SK-N-SH treated with all-trans-retinoic acid at 6 μM for 48 hours (cell line): ENCODE results near the gene SLFNL1.

Experiments
- ATAC-seq: fragments of 200-7000 bp; cut with Tn5 transposase; 3 replicates; pipeline ENCODE4 v1.9.1; 2020; ENCODE audit warnings: mild to moderate bottlenecking, moderate library complexity
- ARNTL ChIP-seq: fragments of 450-650 bp; formaldehyde crosslinking; IDR thresholded peaks from 2 replicates; pipeline ENCODE4 v1.5.0; 2020; ENCODE audit warnings: low read depth, mild to moderate bottlenecking, moderate library complexity, borderline replicate concordance
- BACH2 ChIP-seq: fragments of 250-450 bp; sonication (Bioruptor Pico); IDR thresholded peaks from 2 replicates; pipeline ENCODE4 v1.9.0; 2021; ENCODE audit warnings: mild to moderate bottlenecking, borderline replicate concordance
- CSDC2 ChIP-seq: fragments of 250-450 bp; sonication (Bioruptor Pico); IDR thresholded peaks from 2 replicates; pipeline ENCODE4 v1.5.0; 2020; ENCODE audit warnings: mild to moderate bottlenecking, moderate library complexity
- GLIS3 ChIP-seq: fragments of 250-450 bp; sonication (Bioruptor Pico); IDR thresholded peaks from 2 replicates; pipeline ENCODE4 v1.5.0; 2020; ENCODE audit warnings: mild to moderate bottlenecking, moderate library complexity
- ISL1 ChIP-seq: fragments of 250-450 bp; sonication (Bioruptor Pico); IDR thresholded peaks from 2 replicates; pipeline ENCODE4 v2.1.2; 2022; ENCODE audit warnings: mild to moderate bottlenecking, moderate library complexity
- OSR1 ChIP-seq: fragments of 250-450 bp; sonication (Bioruptor Pico); IDR thresholded peaks from 2 replicates; pipeline ENCODE4 v1.8.0; 2022; ENCODE audit warnings: moderate library complexity, mild to moderate bottlenecking, inconsistent platforms
- RARB ChIP-seq: fragments of 250-450 bp; sonication (Bioruptor Pico); IDR thresholded peaks from 2 replicates; pipeline ENCODE4 v1.8.0; 2021; ENCODE audit warnings: mild to moderate bottlenecking, moderate library complexity
- SNAI2 ChIP-seq: fragments of 250-450 bp; sonication (Bioruptor Pico); IDR thresholded peaks from 2 replicates; pipeline ENCODE4 v1.5.0; 2020; ENCODE audit warnings: mild to moderate bottlenecking, moderate library complexity
- TCF4 ChIP-seq: fragments of 250-450 bp; sonication (Bioruptor Pico); IDR thresholded peaks from 2 replicates; pipeline ENCODE4 v1.8.0; 2021; ENCODE audit warnings: mild to moderate bottlenecking, moderate library complexity, borderline replicate concordance
- TOX ChIP-seq: fragments of 250-450 bp; sonication (Bioruptor Pico); IDR thresholded peaks from 2 replicates; pipeline ENCODE4 v1.8.0; 2021; ENCODE audit warnings: mild to moderate bottlenecking, moderate library complexity, borderline replicate concordance
- ZC3H10 ChIP-seq: fragments of 250-450 bp; sonication (Bioruptor Pico); IDR thresholded peaks from 2 replicates; pipeline ENCODE4 v1.5.1; 2021; ENCODE audit warnings: mild to moderate bottlenecking, moderate library complexity
- ZFP3 ChIP-seq: fragments of 250-450 bp; sonication (Bioruptor Pico); IDR thresholded peaks from 2 replicates; pipeline ENCODE4 v1.5.0; 2020; ENCODE audit warnings: mild to moderate bottlenecking, moderate library complexity
- ZFP30 ChIP-seq: fragments of 450-650 bp; formaldehyde crosslinking; IDR thresholded peaks from 2 replicates; pipeline ENCODE4 v1.5.0; 2022; ENCODE audit warnings: mild to moderate bottlenecking, moderate library complexity
- ZNF565 ChIP-seq: fragments of 450-650 bp; formaldehyde crosslinking; conservative IDR thresholded peaks from 2 replicates; pipeline ENCODE4 v1.5.0; 2020; ENCODE audit warnings: low read depth, mild to moderate bottlenecking, moderate library complexity
- ZNF70 ChIP-seq: fragments of 450-650 bp; formaldehyde crosslinking; IDR thresholded peaks from 2 replicates; pipeline ENCODE4 v1.5.0; 2020; ENCODE audit warnings: mild to moderate bottlenecking, moderate library complexity
- ZNF8 ChIP-seq: fragments of 450-650 bp; formaldehyde crosslinking; IDR thresholded peaks from 2 replicates; pipeline ENCODE4 v1.5.0; 2020; ENCODE audit warnings: mild to moderate bottlenecking, moderate library complexity
- TF ChIP-seq, protein P1 (sequence below): fragments of 250-450 bp; sonication (Bioruptor Pico); IDR thresholded peaks from 2 replicates; pipeline ENCODE4 v1.5.0; 2020; ENCODE audit warnings: mild to moderate bottlenecking, moderate library complexity
- TF ChIP-seq, protein P2 (sequence below): fragments of 250-450 bp; sonication (Bioruptor Pico); IDR thresholded peaks from 2 replicates; pipeline ENCODE4 v1.8.0; 2020; ENCODE audit warnings: mild to moderate bottlenecking, moderate library complexity, borderline replicate concordance
- TF ChIP-seq, protein P3 (sequence below): fragments of 250-450 bp; sonication (Bioruptor Pico); IDR thresholded peaks from 2 replicates; pipeline ENCODE4 v1.8.0; 2021; ENCODE audit warnings: low read depth, mild to moderate bottlenecking, moderate library complexity, borderline replicate concordance
- TF ChIP-seq, protein P4 (sequence below): fragments of 250-450 bp; sonication (Bioruptor Pico); IDR thresholded peaks from 2 replicates; pipeline ENCODE4 v1.5.1; 2020; ENCODE audit warnings: low read depth, mild to moderate bottlenecking, moderate library complexity

The SLFNL1 gene

DNA sequence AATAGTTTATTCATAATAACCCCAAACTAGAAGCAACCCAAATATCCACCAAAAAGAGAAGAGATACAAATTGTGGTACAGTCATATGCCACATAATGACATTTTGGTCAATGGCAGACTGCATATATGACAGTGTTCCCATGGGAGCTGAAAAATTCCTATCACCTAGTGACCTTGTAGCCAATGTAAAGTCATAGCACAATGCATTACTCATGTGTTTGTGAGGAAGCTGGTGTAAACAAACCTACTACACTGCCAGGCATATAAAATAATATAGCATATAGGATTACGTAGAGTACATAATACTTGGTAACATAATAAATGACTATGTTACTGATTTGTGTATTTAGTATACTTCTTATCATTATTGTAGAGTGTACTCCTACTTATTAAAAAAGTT is 29.5 kb upstream of the SLFNL1 start:
- ATAC-seq = no peak
- TF ChIP-seq ZNF565 (CRISPR knock-in tag) (no peak), ZNF70 (no peak), ZNF8 (CRISPR knock-in tag) (no peak), TOX (CRISPR knock-in tag) (no peak), ARNTL (CRISPR knock-in tag) (no peak), CSDC2 (no peak), ISL1 (CRISPR knock-in tag) (no peak), GLIS3 (CRISPR knock-in tag) (no peak)
- TF ChIP-seq, protein P1, sequence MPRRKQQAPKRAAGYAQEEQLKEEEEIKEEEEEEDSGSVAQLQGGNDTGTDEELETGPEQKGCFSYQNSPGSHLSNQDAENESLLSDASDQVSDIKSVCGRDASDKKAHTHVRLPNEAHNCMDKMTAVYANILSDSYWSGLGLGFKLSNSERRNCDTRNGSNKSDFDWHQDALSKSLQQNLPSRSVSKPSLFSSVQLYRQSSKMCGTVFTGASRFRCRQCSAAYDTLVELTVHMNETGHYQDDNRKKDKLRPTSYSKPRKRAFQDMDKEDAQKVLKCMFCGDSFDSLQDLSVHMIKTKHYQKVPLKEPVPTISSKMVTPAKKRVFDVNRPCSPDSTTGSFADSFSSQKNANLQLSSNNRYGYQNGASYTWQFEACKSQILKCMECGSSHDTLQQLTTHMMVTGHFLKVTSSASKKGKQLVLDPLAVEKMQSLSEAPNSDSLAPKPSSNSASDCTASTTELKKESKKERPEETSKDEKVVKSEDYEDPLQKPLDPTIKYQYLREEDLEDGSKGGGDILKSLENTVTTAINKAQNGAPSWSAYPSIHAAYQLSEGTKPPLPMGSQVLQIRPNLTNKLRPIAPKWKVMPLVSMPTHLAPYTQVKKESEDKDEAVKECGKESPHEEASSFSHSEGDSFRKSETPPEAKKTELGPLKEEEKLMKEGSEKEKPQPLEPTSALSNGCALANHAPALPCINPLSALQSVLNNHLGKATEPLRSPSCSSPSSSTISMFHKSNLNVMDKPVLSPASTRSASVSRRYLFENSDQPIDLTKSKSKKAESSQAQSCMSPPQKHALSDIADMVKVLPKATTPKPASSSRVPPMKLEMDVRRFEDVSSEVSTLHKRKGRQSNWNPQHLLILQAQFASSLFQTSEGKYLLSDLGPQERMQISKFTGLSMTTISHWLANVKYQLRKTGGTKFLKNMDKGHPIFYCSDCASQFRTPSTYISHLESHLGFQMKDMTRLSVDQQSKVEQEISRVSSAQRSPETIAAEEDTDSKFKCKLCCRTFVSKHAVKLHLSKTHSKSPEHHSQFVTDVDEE (CRISPR knock-in tag) = no peak

GRCh38 chr1:41048540-41048939 is 27.0 kb upstream of the SLFNL1 start:
- no peak for ATAC-seq

GRCh38 chr1:41046347-41046775 is 24.8 kb upstream of the SLFNL1 start:
- no peak for ATAC-seq
- no peak for TF ChIP-seq RARB (CRISPR knock-in tag)
- TF ChIP-seq, protein P1 (CRISPR knock-in tag) = no peak
- TF ChIP-seq OSR1 = no peak
- TF ChIP-seq GLIS3 (CRISPR knock-in tag) = no peak
- no peak for TF ChIP-seq ZNF70
- TF ChIP-seq ZFP3 (CRISPR knock-in tag) = no peak
- no peak for TF ChIP-seq TOX (CRISPR knock-in tag)
- TF ChIP-seq, protein P2, sequence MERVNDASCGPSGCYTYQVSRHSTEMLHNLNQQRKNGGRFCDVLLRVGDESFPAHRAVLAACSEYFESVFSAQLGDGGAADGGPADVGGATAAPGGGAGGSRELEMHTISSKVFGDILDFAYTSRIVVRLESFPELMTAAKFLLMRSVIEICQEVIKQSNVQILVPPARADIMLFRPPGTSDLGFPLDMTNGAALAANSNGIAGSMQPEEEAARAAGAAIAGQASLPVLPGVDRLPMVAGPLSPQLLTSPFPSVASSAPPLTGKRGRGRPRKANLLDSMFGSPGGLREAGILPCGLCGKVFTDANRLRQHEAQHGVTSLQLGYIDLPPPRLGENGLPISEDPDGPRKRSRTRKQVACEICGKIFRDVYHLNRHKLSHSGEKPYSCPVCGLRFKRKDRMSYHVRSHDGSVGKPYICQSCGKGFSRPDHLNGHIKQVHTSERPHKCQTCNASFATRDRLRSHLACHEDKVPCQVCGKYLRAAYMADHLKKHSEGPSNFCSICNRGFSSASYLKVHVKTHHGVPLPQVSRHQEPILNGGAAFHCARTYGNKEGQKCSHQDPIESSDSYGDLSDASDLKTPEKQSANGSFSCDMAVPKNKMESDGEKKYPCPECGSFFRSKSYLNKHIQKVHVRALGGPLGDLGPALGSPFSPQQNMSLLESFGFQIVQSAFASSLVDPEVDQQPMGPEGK (CRISPR knock-in tag) = no peak
- no peak for TF ChIP-seq ZFP30 (CRISPR knock-in tag)
- no peak for TF ChIP-seq ISL1 (CRISPR knock-in tag)
- TF ChIP-seq ZNF565 (CRISPR knock-in tag) = no peak
- TF ChIP-seq, protein P3, sequence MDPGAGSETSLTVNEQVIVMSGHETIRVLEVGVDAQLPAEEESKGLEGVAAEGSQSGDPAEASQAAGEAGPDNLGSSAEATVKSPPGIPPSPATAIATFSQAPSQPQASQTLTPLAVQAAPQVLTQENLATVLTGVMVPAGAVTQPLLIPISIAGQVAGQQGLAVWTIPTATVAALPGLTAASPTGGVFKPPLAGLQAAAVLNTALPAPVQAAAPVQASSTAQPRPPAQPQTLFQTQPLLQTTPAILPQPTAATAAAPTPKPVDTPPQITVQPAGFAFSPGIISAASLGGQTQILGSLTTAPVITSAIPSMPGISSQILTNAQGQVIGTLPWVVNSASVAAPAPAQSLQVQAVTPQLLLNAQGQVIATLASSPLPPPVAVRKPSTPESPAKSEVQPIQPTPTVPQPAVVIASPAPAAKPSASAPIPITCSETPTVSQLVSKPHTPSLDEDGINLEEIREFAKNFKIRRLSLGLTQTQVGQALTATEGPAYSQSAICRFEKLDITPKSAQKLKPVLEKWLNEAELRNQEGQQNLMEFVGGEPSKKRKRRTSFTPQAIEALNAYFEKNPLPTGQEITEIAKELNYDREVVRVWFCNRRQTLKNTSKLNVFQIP (CRISPR knock-in tag) = no peak

More at GRCh38 chr1:41048540-41048939, 27.0 kb upstream of the SLFNL1 start:
- TF ChIP-seq ZFP3 (CRISPR knock-in tag) (no peak), TCF4 (CRISPR knock-in tag) (no peak), ZNF565 (CRISPR knock-in tag) (no peak), TOX (CRISPR knock-in tag) (no peak), ZC3H10 (CRISPR knock-in tag) (no peak), BACH2 (CRISPR knock-in tag) (no peak), OSR1 (no peak), ZNF70 (no peak), ZFP30 (CRISPR knock-in tag) (no peak), SNAI2 (CRISPR knock-in tag) (no peak)
- TF ChIP-seq, protein P4, sequence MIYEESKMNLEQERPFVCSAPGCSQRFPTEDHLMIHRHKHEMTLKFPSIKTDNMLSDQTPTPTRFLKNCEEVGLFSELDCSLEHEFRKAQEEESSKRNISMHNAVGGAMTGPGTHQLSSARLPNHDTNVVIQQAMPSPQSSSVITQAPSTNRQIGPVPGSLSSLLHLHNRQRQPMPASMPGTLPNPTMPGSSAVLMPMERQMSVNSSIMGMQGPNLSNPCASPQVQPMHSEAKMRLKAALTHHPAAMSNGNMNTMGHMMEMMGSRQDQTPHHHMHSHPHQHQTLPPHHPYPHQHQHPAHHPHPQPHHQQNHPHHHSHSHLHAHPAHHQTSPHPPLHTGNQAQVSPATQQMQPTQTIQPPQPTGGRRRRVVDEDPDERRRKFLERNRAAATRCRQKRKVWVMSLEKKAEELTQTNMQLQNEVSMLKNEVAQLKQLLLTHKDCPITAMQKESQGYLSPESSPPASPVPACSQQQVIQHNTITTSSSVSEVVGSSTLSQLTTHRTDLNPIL = no peak
- TF ChIP-seq, protein P1 (CRISPR knock-in tag) = no peak
- TF ChIP-seq, protein P3 (CRISPR knock-in tag) = no peak
